ENCODE measurements around the gene HLCS. TPM values are rescaled to one million over a fixed set of nuclear protein-coding genes. Genes with fewer than 3 reads are reported as not detected.

HLCS gene
- total and polyA plus RNA-seq, 2 of the 8 experiments (the other 6 are each of a cell fraction or from before 2014, with no cell fraction given): 4.7 to 12.2 TPM

DNA sequence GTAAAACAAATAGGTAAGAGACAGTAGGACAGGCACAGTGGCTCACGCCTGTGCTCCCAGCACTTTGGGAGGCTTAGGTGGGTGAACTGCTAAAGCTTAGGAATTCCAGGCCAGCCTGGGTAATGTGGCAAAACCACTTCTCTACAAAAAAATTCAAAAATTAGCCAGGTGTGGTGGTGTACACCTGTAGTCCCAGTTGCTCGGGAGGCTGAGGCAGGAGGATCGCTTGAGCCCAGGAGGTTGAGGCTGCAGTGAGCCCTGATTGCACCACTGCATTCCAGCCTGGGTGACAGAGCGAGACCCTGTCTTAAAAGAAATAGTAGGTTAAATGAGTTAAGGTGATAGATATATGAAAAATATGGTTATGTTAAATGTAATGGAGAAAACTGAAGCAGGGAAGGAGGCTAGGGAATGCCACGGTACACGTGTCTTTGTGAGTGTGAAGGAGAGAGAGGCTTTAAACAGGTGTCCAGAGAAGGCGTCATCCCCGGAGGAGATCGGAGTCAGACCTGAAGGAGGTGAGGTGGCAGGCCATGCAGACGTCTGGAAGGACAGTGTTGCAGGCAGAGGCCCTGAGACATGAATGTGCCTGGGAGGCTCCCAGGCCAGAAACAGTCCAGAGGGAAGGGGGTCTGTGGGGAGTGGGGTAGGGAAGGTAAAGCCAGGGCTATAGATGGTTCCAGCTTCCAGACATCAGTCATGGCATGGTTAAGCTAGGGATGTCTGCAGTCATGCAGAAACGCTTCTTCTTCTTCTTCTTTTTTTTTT, 32.8 kb upstream of the HLCS start (continued):
- TF ChIP-seq, protein P1, sequence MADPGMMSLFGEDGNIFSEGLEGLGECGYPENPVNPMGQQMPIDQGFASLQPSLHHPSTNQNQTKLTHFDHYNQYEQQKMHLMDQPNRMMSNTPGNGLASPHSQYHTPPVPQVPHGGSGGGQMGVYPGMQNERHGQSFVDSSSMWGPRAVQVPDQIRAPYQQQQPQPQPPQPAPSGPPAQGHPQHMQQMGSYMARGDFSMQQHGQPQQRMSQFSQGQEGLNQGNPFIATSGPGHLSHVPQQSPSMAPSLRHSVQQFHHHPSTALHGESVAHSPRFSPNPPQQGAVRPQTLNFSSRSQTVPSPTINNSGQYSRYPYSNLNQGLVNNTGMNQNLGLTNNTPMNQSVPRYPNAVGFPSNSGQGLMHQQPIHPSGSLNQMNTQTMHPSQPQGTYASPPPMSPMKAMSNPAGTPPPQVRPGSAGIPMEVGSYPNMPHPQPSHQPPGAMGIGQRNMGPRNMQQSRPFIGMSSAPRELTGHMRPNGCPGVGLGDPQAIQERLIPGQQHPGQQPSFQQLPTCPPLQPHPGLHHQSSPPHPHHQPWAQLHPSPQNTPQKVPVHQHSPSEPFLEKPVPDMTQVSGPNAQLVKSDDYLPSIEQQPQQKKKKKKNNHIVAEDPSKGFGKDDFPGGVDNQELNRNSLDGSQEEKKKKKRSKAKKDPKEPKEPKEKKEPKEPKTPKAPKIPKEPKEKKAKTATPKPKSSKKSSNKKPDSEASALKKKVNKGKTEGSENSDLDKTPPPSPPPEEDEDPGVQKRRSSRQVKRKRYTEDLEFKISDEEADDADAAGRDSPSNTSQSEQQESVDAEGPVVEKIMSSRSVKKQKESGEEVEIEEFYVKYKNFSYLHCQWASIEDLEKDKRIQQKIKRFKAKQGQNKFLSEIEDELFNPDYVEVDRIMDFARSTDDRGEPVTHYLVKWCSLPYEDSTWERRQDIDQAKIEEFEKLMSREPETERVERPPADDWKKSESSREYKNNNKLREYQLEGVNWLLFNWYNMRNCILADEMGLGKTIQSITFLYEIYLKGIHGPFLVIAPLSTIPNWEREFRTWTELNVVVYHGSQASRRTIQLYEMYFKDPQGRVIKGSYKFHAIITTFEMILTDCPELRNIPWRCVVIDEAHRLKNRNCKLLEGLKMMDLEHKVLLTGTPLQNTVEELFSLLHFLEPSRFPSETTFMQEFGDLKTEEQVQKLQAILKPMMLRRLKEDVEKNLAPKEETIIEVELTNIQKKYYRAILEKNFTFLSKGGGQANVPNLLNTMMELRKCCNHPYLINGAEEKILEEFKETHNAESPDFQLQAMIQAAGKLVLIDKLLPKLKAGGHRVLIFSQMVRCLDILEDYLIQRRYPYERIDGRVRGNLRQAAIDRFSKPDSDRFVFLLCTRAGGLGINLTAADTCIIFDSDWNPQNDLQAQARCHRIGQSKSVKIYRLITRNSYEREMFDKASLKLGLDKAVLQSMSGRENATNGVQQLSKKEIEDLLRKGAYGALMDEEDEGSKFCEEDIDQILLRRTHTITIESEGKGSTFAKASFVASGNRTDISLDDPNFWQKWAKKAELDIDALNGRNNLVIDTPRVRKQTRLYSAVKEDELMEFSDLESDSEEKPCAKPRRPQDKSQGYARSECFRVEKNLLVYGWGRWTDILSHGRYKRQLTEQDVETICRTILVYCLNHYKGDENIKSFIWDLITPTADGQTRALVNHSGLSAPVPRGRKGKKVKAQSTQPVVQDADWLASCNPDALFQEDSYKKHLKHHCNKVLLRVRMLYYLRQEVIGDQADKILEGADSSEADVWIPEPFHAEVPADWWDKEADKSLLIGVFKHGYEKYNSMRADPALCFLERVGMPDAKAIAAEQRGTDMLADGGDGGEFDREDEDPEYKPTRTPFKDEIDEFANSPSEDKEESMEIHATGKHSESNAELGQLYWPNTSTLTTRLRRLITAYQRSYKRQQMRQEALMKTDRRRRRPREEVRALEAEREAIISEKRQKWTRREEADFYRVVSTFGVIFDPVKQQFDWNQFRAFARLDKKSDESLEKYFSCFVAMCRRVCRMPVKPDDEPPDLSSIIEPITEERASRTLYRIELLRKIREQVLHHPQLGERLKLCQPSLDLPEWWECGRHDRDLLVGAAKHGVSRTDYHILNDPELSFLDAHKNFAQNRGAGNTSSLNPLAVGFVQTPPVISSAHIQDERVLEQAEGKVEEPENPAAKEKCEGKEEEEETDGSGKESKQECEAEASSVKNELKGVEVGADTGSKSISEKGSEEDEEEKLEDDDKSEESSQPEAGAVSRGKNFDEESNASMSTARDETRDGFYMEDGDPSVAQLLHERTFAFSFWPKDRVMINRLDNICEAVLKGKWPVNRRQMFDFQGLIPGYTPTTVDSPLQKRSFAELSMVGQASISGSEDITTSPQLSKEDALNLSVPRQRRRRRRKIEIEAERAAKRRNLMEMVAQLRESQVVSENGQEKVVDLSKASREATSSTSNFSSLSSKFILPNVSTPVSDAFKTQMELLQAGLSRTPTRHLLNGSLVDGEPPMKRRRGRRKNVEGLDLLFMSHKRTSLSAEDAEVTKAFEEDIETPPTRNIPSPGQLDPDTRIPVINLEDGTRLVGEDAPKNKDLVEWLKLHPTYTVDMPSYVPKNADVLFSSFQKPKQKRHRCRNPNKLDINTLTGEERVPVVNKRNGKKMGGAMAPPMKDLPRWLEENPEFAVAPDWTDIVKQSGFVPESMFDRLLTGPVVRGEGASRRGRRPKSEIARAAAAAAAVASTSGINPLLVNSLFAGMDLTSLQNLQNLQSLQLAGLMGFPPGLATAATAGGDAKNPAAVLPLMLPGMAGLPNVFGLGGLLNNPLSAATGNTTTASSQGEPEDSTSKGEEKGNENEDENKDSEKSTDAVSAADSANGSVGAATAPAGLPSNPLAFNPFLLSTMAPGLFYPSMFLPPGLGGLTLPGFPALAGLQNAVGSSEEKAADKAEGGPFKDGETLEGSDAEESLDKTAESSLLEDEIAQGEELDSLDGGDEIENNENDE (IDR thresholded peaks at IDR 0.05; ENCODE audit: insufficient replicate concordance, low read length): no peak
- no peak for TF ChIP-seq RBBP5 (IDR thresholded peaks at IDR 0.05; ENCODE audit: borderline replicate concordance, low read depth, low read length)
- TF ChIP-seq MAFK (IDR thresholded peaks at IDR 0.05; ENCODE audit: low read depth, low read length): no peak
- no peak for TF ChIP-seq CBX8 (IDR thresholded peaks at IDR 0.05; ENCODE audit: borderline replicate concordance, low read depth, low read length)
- no peak for TF ChIP-seq EGR1 (IDR thresholded peaks at IDR 0.05; ENCODE audit: borderline replicate concordance, low read depth, low read length)
- no peak for TF ChIP-seq CTBP2 (IDR thresholded peaks at IDR 0.05; ENCODE audit: borderline replicate concordance, insufficient read depth, insufficient read length, low read length)
- TF ChIP-seq SIX5 (IDR thresholded peaks at IDR 0.05; ENCODE audit: low read depth, low read length): no peak
- no peak for TF ChIP-seq GABPA (IDR thresholded peaks at IDR 0.05; ENCODE audit: borderline replicate concordance, insufficient read depth, low read length)
- TF ChIP-seq RAD21 (IDR thresholded peaks at IDR 0.05 in 1 of 2, conservative IDR thresholded peaks at IDR 0.05 in 1 of 2; ENCODE audit: low read depth in 2 of 2, low read length in 2 of 2): no peak

Data from H1 (cell line).